Measurements from ENCODE around the gene STPG2.

GRCh38 chr4:97585274-97585673 lies 558.0 kb downstream of the STPG2 start:
- TF ChIP-seq CTCF (IDR thresholded peaks at IDR 0.05; ENCODE audit: insufficient read depth, low read depth, low read length) (no peak), EZH2 (IDR thresholded peaks at IDR 0.05; ENCODE audit: insufficient read depth, low read length) (no peak)

All from astrocyte (in vitro differentiated cells and primary cell).